ENCODE results near the gene RBM14.
"Not testable (repeated sequence)": the region's sequence is repeated elsewhere in the genome, so short reads cannot be mapped to it uniquely, and the experiment has no call there.

Gene RBM14

GRCh38 chr11:66638177-66639065, 22.0 kb downstream of the RBM14 start, which contains the start of gene RBM4:
Gene RBM4, plus strand, starts transcription at chr11:66638703. Its CDS starts 1,009 bp downstream, at chr11:66639712.
- DNase-seq: peak; percentile 95

DNA sequence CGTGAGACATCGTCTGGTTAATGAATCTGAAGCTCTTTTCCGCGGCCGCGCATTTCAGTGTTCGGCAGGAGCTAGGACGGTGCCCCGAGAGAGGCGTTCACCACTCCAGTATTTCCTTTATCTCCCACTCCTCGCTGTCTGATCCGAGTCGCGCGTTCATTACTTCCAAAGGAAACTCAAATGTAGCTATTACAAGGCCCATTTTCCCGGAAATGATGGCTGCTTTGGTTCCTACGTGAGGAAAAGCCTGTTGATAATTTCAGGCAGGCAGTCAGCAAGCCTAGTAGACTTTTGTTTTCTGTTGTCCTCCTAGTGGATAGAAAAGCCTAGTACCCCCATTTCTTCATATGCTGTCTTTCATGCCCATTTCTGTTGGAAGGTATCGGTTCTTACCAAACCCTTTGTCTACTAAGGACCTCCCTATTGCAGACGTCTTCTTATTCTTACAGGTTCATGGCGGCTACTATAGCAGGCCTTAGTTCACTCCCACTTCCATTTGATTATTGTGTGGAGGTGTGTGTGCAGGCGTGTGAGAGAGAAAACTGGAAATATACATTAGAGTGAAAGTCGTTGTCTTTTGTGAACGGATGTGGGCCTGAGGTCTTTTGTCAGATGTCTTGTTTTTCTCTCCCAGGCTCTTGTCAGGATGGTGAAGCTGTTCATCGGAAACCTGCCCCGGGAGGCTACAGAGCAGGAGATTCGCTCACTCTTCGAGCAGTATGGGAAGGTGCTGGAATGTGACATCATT, 22.8 kb downstream of the RBM14 start:
- DNase-seq: no peak

DNA sequence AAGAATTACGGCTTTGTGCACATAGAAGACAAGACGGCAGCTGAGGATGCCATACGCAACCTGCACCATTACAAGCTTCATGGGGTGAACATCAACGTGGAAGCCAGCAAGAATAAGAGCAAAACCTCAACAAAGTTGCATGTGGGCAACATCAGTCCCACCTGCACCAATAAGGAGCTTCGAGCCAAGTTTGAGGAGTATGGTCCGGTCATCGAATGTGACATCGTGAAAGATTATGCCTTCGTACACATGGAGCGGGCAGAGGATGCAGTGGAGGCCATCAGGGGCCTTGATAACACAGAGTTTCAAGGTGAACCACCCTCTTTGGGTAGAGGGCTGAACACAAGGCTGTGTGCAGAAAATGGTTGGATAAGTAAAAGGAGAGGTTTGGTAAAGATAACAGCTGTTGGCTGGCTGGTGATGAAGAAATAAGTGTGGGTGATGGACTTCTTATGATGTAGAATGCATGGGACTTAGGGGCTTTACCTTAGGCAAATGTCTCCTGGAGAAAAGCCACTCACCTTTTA, 23.4 kb downstream of the RBM14 start:
- not testable (repeated sequence) for DNase-seq

DNA sequence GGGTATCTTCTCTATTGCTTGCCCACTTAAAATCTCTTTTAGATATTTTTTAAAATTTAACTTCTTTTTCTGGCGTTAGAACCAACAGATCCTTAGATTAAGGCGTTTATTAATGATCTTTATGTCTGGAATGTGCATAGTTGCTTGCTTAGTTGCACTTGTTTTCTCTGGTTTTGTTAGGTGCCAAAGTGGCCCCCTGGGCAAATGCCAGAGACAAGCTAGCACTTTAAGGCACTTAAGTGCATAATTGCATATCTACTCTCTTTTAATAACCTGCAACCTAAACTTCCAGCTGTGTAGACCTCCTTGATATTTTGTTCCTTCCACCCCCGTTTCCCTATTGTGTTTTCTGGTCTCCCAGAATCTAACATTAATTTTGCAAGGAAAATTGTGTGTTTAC, 25.4 kb downstream of the RBM14 start:
- DNase-seq: no peak

- DNase-seq: no peak
These were observed 27.5 kb downstream of the RBM14 start for GRCh38 chr11:66643745-66644437.

DNA sequence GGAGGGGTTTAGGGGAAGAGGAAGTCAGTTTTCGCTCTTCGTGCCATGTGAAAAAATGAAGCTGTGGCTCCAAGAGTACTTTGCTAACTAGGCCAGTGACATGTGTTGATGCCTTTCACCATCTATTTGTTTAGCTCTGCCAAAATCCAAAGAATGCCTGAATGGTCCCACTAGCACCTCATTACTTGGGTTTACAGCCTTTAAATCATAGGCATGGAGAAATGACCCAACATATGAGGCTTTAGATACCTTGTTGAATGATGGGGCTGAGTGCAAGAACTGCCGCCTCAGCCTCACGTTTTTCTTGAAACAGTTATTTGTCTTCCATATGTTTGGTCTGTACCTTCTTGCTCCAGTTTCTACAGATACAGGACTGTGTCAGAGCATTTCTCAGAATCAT, 30.4 kb downstream of the RBM14 start:
- no peak for DNase-seq

- no peak for DNase-seq
These were observed 33.5 kb downstream of the RBM14 start for GRCh38 chr11:66649903-66650302.

GRCh38 chr11:66651016-66651415, 34.6 kb downstream of the RBM14 start:
- no peak for DNase-seq

GRCh38 chr11:66652651-66653050, 36.2 kb downstream of the RBM14 start:
- DNase-seq: no peak

DNA sequence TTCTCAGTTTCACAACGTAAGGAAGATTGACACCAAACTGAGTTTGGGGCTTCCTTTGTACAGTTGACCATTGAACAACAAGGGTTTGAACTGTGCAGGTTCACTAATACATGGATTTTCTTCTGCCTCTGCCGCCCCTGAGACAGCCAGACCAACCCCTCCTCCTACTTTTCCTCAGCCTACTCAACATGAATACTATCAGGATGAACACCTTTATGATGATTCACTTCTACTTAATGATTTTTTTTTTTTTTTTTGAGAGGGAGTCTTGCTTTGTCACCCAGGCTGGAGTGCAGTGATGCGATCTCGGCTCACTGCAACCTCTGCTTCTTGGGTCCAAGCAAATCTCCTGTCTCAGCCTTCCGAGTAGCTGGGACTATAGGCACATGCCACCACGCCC, 36.7 kb downstream of the RBM14 start:
- no peak for DNase-seq

- no peak for DNase-seq
These were observed 43.3 kb downstream of the RBM14 start for GRCh38 chr11:66659763-66660162.

GRCh38 chr11:66663741-66664296, 47.4 kb downstream of the RBM14 start:
- DNase-seq: peak; percentile 28

DNA sequence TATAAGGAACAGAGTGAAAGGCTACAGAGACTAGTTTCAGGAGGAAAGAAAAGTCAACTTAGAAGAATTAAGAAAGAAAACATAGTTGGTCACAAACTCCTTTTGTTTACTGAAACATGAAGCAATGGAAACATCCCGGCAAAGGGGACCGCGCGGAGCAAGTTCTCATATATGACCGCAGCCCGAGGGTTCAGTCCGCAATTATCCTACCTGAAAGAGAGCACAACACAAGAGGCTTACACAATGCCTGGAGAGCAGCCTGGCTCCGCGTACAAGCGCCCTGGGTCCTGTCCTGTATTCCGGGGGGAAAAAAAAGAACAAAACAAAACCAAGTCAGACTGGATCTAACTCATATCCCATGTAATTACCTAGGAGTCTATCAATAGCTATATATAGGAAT, 48.9 kb downstream of the RBM14 start:
- no peak for DNase-seq

GRCh38 chr11:66670816-66671215, 54.4 kb downstream of the RBM14 start:
- no peak for DNase-seq

DNA sequence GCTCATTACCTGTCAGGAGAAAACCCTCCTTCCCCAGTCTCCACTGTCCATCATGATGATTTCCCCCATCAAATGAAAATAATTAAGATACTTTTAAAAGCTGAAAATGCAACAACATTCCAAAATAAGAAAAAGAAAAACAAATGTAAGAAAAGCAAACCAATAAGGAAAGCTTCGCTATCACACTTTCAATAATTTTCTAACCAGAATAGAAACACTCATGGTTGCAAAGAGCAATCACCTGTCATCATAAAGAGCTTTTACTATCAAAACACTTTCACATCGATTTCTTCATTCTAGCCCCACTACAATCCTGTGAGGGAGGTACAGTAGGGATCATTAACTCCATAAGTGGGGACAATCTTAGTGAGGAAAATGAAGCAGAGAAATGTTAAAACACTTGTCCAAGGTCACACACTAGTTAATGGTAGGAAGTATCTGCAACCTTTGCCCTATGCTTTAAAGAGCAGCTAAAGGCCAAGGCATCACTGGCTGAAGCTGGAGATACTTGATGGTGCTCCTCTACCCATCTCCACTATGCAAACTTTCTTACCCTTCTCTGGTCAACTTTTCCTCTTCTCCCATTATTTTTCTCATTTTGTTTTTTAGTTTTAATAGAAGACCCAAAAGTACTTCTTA, 58.7 kb downstream of the RBM14 start:
- DNase-seq: no peak

DNA sequence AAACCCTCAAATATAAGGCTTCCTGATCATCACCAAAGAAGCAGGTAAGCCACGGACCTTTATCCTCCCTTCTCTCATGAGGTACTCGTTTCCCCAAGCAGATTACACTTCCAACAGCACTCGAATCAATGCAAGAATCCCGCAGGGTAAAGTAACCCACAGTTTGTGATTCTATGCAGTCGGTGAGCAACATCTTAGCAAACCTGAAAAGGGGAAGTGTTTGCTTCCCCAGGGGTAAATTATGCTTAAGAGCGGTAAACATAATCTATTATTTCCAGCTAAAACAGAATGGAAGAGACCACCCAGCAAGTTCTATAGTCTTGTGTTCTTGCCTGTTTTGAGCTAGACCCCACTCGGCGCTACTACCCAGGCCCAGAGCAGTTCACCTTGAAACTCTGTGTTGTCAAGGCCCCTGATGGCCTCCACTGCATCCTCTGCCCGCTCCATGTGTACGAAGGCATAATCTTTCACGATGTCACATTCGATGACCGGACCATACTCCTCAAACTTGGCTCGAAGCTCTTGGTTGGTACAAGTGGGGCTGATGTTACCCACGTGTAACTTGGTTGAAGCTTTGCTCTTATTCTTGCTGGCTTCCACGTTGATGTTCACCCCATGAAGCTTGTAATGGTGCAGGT, 60.0 kb downstream of the RBM14 start:
- DNase-seq: no peak
